GM12875 (cell line): ENCODE data around the gene SPIRE2.
"Not testable (repeated sequence)": the region's sequence is repeated elsewhere in the genome, so short reads cannot be mapped to it uniquely, and the experiment has no call there.

Source experiments
- H3K4me3 ChIP-seq: one replicate; pipeline ENCODE4 v1.5.1; 2011; ENCODE audit warnings: low read depth, low read length, control low read depth
- CTCF ChIP-seq: IDR thresholded peaks from 2 replicates; pipeline ENCODE4 v1.5.1; 2011; ENCODE audit warnings: low read depth, mild to moderate bottlenecking, control low read depth, inconsistent platforms, low read length, moderate library complexity, borderline replicate concordance; ENCODE audit not compliant: insufficient read depth

The SPIRE2 gene

DNA sequence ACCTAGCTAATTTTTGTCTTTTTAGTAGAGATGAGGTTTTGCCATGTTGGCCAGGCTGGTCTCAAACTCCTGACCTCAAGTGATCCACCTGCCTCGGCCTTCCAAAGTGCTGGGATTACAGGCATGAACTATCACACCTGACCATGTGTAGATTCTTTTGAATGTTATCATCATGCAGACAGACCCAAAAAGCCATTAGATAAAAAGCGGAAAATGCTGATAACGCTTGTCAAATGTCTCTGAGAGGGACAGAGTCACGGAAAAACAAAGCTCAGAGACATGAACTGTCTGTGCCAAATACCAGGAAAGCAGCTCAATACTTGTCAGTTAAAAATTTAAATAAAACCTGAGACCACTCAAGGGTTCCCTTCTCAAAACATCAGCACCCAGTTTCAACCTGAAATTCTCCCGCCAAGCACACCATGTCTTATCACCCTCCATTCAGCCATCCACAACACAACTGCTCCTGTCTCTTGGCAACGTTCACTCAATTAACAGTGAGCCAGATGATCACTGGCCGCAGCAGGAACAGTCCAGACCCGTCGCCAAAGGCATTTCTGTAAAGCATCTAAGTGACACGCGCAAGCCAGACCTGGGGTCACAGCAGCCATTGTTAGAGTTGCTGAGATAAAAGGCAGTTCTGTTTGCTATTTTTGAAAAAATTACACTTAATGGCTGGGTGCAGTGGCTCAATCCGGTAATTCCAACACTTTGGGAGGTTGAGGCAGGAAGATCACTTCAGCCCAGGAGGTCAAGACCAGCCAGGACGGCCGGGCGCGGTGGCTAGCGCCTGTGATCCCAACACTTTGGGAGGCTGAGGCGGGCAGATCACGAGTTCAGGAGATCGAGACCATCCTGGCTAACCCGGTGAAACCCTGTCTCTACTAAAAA, 41.6 kb upstream of the SPIRE2 start:
- no peak for TF ChIP-seq CTCF
- no peak overlapping the region for H3K4me3 ChIP-seq

GRCh38 chr16:89787365-89787805, 40.9 kb upstream of the SPIRE2 start:
- TF ChIP-seq CTCF = no peak
- no peak overlapping the region for H3K4me3 ChIP-seq

DNA sequence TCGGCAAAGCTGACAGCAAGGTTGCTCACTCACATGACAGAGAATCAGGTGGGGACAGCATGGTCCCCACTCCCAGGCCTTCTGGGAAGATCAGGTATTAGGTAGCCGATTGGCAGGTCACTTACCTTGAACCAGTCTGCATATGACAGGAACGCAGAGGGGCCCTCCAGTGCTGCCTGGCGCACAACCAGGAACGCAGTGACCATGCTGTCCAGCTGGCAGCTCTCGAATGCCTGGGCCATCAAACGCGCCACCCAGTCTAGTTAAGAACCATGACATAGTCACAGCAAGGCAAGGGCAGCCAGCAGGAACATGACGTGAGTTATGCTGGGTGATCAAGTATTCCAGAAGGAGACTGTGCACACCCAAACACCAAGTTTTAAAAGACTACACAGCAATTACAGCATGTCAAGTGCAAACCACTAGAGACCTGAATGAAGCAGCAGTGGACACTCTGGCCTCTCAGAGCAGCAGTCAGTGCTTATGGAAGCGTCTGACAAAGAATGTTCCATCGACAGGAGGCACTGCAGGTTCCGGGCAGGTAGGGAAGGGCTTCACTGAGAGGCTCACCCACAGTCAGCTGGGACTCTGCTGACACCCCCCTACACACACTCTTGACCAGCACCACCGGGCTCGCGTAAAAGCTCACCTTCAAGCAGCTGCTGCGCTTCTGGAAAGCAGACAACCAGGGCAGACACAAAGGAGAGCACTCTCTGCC, 36.8 kb upstream of the SPIRE2 start:
- no peak overlapping the region for H3K4me3 ChIP-seq
- no peak for TF ChIP-seq CTCF

- not testable (repeated sequence) for H3K4me3 ChIP-seq
- peak; percentile 66 for TF ChIP-seq CTCF
Measured at GRCh38 chr16:89793092-89793491, 35.2 kb upstream of the SPIRE2 start.

DNA sequence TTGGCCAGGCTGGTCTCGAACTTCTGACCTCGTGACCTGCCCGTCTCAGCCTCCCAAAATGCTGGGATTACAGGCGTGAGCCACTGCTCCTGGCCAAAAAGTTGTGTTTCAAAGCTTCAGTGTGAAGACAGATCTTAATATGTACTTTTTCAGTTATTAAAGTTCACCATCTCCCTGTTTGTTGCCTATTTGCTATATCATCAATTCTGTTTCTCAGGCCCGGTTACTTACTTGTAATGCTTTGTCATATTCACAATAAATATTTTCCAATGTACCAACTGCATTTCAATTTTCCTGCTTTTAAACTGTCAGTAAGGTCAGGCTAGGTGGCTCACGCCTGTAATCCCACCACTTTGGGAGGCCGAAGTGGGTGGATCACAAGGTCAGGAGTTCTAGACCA, 34.3 kb upstream of the SPIRE2 start:
- no peak overlapping the region for H3K4me3 ChIP-seq
- TF ChIP-seq CTCF = no peak

DNA sequence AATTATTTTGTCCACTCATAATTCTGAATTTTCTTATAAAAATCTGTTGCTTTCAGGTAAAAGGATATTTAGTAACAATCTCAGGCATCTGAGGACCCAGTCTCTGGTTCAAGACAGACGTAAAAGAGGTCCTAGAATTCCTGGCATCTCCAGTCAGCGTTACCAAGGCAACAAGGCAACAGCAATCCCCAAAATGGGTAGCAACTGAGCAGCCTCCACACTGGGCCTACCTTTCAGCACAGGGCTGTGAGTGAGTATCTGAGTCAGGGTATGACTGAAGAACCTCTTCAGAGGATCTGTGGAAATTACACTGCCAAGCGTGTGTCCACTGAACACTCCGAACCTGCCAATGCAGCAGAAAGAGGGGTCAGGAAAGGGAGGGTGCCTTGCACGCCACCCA, 32.6 kb upstream of the SPIRE2 start:
- no peak for TF ChIP-seq CTCF
- H3K4me3 ChIP-seq = no peak overlapping the region
